ENCODE data around the gene CFAP68. TPM values are rescaled to one million over a fixed set of nuclear protein-coding genes. Genes with fewer than 3 reads are reported as not detected.

The CFAP68 gene
- total and polyA plus RNA-seq, 9 of the 15 experiments (the other 6 are each of a cell fraction or from before 2014, with no cell fraction given), result 22.8 to 72.3 (median 52.5) TPM

- H3K36me3 ChIP-seq (ENCODE audit: control insufficient read depth, insufficient read depth, low read length), result peaks cover 27% of the 10 kb centered on the region
- no peaks in the 10 kb centered on the region for H3K9me1 ChIP-seq (ENCODE audit: control insufficient read depth, insufficient read depth, low read length)
- ATAC-seq, result no peak
- H3K9ac ChIP-seq (ENCODE audit: insufficient read depth in 1 of 2, low read depth in 2 of 2, low read length in 2 of 2), result no peak overlapping the region
- POLR2A ChIA-PET, result interaction anchor here (0.9 kb wide), 1 partner anchor 13 kb away, joined by 3 read pairs; no protein-coding TSS in a partner anchor
- no peak overlapping the region for H3K27ac ChIP-seq (ENCODE audit: extremely low read depth, low read depth, low read length)
- TF ChIP-seq ZNF239 (CRISPR knock-in tag; IDR thresholded peaks at IDR 0.05) (no peak), SAFB (IDR thresholded peaks at IDR 0.05; ENCODE audit: borderline replicate concordance, low read depth, low read length) (no peak), ZNF133 (CRISPR knock-in tag; IDR thresholded peaks at IDR 0.05) (no peak), CEBPZ (IDR thresholded peaks at IDR 0.05; ENCODE audit: borderline replicate concordance, low read depth, low read length) (no peak), ATF4 (CRISPR knock-in tag; IDR thresholded peaks at IDR 0.05) (no peak), NCOA6 (IDR thresholded peaks at IDR 0.05) (no peak), CCNT2 (IDR thresholded peaks at IDR 0.05; ENCODE audit: borderline replicate concordance, extremely low read depth, insufficient read length, low read depth, low read length) (no peak), ZNF174 (CRISPR knock-in tag; IDR thresholded peaks at IDR 0.05) (no peak), ZNF23 (CRISPR knock-in tag; IDR thresholded peaks at IDR 0.05) (no peak), MBD2 (IDR thresholded peaks at IDR 0.05; ENCODE audit: borderline replicate concordance, low read depth) (no peak), SREBF2 (CRISPR knock-in tag; IDR thresholded peaks at IDR 0.05) (no peak), ELF2 (CRISPR knock-in tag; IDR thresholded peaks at IDR 0.05) (no peak), PRDM10 (IDR thresholded peaks at IDR 0.05; ENCODE audit: partially characterized antibody) (no peak)
- H3K9me3 ChIP-seq (replicated peaks; ENCODE audit: control insufficient read depth, insufficient read depth, low read depth, low read length), result no peaks in the 10 kb centered on the region
- DNase-seq (ENCODE audit: extremely low read depth in 1 of 4, low spot score in 3 of 4), result no peak
- no TSS peak for BruUV-seq (replicated peaks)
- CTCF ChIA-PET (ENCODE audit: low intra/inter-chr PET ratio), result no interaction called here
- no peaks in the 10 kb centered on the region for H4K20me1 ChIP-seq (replicated peaks; ENCODE audit: control insufficient read depth, insufficient read depth, low read length)
- 67% methylated on average over 5 of the region's 5 CpGs for WGBS (ENCODE audit: insufficient coverage, low coverage, missing lambda C conversion rate)
- no peak for FAIRE-seq
- intact Hi-C loops (cut with micrococcal nuclease) (no loop called here), in situ Hi-C loops (cut with MboI) (no loop called here)
- peaks cover 0 to 3% of the 10 kb centered on the region in 2 experiments; a peak in 2 of 5 replicates for H3K4me1 ChIP-seq (replicated peaks in 1 of 2; ENCODE audit: control insufficient read depth in 2 of 2, insufficient read depth in 2 of 2, low read length in 2 of 2)
- no peaks in the 10 kb centered on the region for H3K79me2 ChIP-seq (ENCODE audit: control insufficient read depth, insufficient read depth, low read length)
- H3K4me3 ChIP-seq, result no peak overlapping the region
- no peaks in the 10 kb centered on the region for H3K27me3 ChIP-seq (ENCODE audit: control insufficient read depth in 2 of 2, insufficient read depth in 2 of 2, low read length in 2 of 2)
- no peak overlapping the region for H3K4me2 ChIP-seq (ENCODE audit: insufficient read depth, low read length)
- no peak overlapping the region for H2AFZ ChIP-seq (ENCODE audit: low read depth, low read length)
These were observed 41.9 kb upstream of the CFAP68 start for GRCh38 chr11:111837366-111837891.
